ENCODE measurements around the gene RDM1.
A peak's percentile ranks its signal among the peaks of the same experiment; 100 is the strongest.

RDM1 gene

GRCh38 chr17:35930211-35931065 is at the start of gene RDM1:
Gene RDM1, minus strand, starts transcription at chr17:35930773. Its CDS starts 46 bp downstream, at chr17:35930727.
- TF ChIP-seq CTCF (IDR thresholded peaks at IDR 0.05; ENCODE audit: insufficient read depth, low read depth, low read length, missing control alignments) = no peak
- peak; percentile 68 for DNase-seq (ENCODE audit: low read depth)
- peak within 1 kb of the TSS; percentile 56 for H3K4me3 ChIP-seq (ENCODE audit: low read length)

- peak; percentile 38 for DNase-seq (ENCODE audit: low read depth)
These were observed 47.8 kb upstream of the RDM1 start for GRCh38 chr17:35978346-35978745.

GRCh38 chr17:35977509-35977908 is 46.9 kb upstream of the RDM1 start:
- H3K4me3 ChIP-seq (ENCODE audit: low read length) = no peak overlapping the region
- DNase-seq (ENCODE audit: low read depth) = no peak
- TF ChIP-seq CTCF (IDR thresholded peaks at IDR 0.05; ENCODE audit: insufficient read depth, low read depth, low read length, missing control alignments) = no peak

More at GRCh38 chr17:35978346-35978745, 47.8 kb upstream of the RDM1 start:
- H3K4me3 ChIP-seq (ENCODE audit: low read length) = no peak overlapping the region
- TF ChIP-seq CTCF (IDR thresholded peaks at IDR 0.05; ENCODE audit: insufficient read depth, low read depth, low read length, missing control alignments) = no peak

- H3K4me3 ChIP-seq (ENCODE audit: low read length) = no peak overlapping the region
- no peak for TF ChIP-seq CTCF (IDR thresholded peaks at IDR 0.05; ENCODE audit: insufficient read depth, low read depth, low read length, missing control alignments)
- peak; percentile 92 for DNase-seq (ENCODE audit: low read depth)
These were observed 43.0 kb upstream of the RDM1 start for GRCh38 chr17:35973333-35974260.

- DNase-seq (ENCODE audit: low read depth) = no peak
- TF ChIP-seq CTCF (IDR thresholded peaks at IDR 0.05; ENCODE audit: insufficient read depth, low read depth, low read length, missing control alignments) = no peak
- no peak overlapping the region for H3K4me3 ChIP-seq (ENCODE audit: low read length)
These were observed 42.4 kb upstream of the RDM1 start for GRCh38 chr17:35972945-35973332.

- peak; percentile 7 for DNase-seq (ENCODE audit: low read depth)
- no peak for TF ChIP-seq CTCF (IDR thresholded peaks at IDR 0.05; ENCODE audit: insufficient read depth, low read depth, low read length, missing control alignments)
- no peak overlapping the region for H3K4me3 ChIP-seq (ENCODE audit: low read length)
These were observed 42.0 kb upstream of the RDM1 start for GRCh38 chr17:35972535-35972934.

All from epithelial cell of esophagus (primary cell).